ENCODE measurements around the gene LANCL1.

DNA sequence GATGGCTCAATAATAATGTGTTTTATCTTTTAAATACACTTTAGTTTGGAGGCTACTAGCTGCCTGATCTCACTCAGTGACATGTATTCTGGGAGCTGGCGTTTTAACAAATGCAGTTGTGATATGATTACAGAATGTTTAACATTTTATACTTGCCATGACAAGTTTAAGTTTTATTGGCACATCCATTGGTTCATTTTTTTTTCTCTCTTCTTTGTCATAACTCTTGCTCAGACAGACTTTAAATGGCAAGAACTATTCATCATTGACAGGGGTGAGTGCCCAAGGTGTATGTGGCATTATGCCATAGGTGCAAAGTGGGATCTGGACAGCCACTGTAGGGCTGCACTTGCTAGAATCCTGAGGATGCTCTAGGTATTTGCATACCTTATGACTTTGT is 89.5 kb downstream of the LANCL1 start:
- TF ChIP-seq CTCF (IDR thresholded peaks at IDR 0.05 in 4 of 5, conservative IDR thresholded peaks at IDR 0.05 in 1 of 5) (no peak), POLR2A (IDR thresholded peaks at IDR 0.05) (no peak)
